ENCODE measurements around the gene ELL3. TPM values are rescaled to one million over a fixed set of nuclear protein-coding genes. Genes with fewer than 3 reads are reported as not detected.

ELL3 gene
- total and polyA plus RNA-seq, 2 of the 8 experiments (the other 6 are each of a cell fraction or from before 2014, with no cell fraction given): 9.2 to 13.7 TPM

GRCh38 chr15:43792761-43793476 is 16.2 kb upstream of the ELL3 start (continued):
- no peak for TF ChIP-seq CHD7 (IDR thresholded peaks at IDR 0.05; ENCODE audit: insufficient replicate concordance, low read length)
